HG03521 (cell line): ENCODE results near the gene CCDC34.

Experiments used
- ATAC-seq: cut with Tn5 transposase; IDR thresholded peaks from one replicate; pipeline ENCODE4 v1.9.1; 2021; ENCODE audit warnings: mild to moderate bottlenecking, moderate library complexity; ENCODE audit not compliant: unreplicated experiment

The CCDC34 gene

DNA sequence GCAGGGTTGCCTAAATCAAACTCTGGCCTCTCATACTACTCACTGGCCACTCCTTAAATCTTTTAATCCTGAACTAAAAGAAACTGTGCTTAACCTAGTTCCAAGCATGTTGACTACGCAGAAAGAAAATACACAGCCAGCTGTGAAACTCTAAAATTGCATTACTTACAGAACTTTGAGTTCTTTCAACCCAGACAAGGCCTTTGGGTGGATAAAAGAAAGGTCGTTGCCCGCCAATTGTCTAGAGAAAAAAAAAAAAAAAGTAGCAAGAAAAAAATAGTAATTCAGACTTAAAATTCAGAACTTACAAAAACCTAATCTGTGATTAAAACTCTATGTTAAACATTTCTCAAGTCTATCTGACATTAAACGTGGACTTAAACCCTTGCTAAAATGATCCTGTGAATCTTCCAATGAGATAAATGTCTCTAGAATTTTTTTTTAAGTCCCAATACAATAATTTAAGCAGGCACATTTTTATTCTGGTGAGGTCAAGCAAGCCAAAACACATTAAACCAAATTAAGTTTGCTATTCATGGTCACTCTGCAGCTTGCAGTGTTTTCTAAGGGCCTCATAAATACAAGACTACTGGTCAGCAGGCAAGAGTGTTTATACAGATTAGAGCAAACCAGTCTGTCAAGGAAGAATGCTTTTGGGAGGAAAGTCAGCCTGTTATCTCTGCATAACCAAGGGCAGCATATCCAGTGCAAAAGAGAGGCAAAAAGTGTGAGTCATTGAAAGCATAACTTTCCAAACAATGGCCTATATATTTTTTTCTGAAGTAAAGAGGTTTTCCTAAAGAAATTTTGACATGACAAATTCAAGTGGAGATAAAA, 29.5 kb upstream of the CCDC34 start:
- ATAC-seq: no peak

DNA sequence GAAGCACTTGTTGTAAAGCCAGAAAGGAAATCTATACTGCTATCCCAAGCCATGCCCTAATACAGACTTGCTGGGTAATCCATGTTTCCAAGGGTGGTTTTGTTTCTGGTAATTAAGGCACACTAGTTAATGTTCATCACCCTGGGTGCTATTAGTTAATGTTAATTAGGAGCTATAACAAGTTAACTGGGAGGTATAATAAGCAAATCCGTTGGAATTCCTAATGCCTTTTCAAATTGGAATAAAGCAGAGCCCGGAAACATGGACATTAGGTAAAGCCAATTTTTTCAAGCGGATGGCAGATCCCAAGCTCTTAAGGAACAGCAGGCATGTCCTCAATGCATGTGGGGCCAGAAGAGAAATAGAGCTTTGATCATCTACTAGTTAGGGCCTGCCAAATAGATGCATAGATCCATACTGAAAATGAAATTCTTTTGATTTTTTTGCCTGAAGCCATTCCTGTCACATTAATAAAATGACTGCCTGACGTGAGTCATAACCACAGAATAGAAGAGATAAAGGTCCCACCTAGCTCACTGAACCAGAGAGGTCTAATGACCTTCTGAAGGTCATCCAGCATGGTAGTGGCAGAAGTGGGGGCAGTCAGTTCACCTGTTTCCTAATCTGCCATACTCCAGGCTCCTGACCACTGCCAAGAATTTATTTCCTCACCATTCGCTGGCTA, 28.5 kb upstream of the CCDC34 start:
- ATAC-seq: no peak

DNA sequence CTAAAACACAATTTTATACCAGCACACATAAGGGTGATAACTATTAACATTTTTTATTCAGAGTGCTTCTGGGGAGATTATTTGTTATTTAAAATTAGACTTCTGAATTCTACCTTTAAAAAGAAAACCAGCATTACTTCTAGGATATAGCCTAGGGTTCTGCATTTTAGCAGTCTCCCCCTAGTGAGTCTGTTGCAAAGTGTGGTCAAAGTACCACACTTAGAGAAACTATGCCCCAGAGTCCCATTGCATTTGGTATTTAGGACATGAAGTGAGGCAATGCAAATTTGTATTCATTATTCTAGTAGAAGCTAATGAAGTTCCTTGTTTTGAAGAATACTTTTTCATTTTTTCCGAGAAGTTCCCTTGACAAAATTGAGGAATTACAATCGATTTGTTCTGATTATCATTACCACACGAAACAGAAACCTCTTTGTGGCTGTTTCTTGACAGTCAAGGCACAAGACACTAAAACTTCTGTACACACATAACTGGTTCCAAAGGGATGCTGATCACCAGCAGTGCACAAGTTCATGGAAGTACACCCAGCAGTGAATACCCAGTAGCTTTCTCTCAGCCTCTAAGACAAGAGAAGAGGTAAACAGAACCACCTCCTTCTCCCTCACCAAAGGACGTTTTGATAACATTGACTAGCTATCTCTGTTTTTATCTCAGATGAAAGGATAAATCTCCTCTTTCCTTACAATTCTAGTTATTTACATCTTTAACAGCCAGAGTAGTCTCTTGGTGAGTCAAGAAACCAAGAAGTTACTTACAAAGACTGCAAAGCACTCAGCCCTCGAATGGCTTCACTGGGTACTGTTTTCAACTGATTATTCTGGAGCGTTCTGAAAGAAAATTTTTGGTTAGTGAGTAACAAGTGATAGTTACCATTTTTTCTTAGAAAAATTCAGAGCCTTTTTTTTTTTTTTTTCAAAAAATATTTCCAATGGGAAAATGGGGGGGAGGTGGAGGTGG, 27.6 kb upstream of the CCDC34 start:
- no peak for ATAC-seq

DNA sequence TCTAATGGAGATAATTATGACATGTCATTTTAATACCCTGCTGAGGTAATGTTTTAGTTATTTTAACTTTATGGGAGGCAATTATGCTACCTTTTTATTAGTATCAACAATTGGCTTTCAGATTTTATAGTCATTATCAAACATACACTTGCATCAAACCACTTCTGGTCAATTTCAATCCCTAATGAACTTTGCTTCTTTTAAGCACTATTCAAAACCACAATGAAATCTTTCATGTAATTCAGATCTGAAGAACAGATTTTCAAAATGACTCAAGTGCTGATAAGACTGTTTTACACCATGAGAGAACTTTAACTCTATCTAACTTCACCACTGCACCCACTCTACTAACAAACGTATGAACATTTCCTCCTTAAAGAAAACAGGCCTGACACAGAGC, 25.9 kb upstream of the CCDC34 start:
- ATAC-seq: no peak

DNA sequence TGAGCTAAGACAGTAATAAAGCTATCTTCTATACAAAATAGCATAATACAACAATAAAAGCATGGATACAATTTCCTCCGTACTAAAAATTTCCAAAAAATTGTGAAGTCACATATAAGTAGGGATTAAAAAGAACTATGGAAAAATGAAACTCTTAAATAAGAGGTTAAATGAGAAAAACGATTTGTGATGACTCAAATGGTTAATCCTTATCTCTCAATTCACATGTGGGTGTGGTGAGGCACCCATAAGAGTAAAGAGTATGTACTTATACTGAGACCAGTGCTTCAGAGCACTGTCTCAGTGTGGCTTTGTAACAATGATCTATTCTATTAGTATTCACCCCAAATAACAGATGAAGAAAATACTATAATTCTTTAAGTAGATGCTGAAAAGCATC, 25.0 kb upstream of the CCDC34 start:
- no peak for ATAC-seq

DNA sequence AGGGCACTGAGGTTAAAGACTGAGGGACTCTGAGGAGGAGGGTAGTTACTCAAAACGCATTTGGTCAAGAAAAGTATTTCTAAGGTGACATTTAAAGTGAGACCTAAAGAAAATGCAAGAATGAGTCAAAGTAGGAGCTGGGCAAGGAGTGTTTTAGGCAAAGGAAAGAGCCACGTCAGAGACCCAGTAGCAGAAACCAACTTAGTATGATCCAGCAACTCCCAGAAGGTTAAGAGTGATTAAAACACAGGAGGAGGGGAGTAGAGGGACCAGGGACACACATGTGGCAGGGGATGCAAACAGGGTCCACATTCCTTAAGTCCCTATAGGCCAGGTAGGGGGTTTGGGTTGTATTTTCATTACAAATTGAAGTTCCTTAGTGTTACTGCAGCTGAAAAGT, 24.3 kb upstream of the CCDC34 start:
- no peak for ATAC-seq

DNA sequence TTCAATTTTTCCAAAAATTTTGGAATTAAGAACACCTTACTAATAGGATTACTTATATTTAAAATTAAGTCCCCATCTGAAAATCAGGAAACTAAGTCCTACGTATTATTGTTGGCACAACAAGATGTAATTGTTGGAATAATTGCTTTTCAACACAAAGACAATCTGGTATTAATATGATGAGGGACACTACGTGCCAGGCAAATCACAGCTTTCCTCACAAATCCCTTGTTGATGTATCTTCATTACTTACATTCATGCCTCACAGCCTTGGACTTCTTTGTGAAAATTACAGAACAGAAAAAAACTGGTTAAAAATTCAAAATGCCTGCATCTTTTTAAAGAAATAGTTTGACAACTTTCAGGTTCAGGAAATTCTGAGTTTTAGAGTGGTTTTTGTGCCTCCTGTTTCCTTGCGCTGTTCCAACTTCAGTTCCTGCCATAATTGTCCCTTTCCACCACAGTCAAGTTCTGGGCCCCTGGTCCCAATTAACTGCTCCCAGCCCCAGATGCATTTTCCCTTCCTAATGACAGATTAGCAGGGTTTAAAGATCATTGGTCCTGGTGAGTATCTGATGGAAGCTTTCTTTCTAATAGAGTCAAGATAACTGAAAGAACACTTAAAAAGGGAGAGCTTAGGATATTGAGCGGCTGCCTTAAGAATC, 23.3 kb upstream of the CCDC34 start:
- no peak for ATAC-seq

DNA sequence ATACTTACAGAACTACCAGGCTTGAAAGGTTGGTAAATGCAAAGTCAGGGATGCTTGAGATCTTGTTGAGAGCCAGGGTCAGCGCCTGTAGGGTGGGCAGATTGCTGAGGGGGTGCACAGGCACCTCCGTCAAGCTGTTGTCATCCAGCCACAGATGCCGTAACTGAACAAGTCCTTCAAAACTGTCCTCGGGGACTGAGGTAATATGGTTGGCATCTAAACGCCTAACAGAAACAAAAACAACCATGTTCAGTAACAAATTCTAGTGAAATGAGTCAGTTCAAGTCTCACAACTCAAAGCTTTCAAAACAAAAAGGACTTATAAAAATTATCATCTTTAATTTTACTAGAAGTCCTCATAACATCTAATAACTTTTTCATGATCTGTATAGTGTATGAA, 22.2 kb upstream of the CCDC34 start:
- no peak for ATAC-seq

DNA sequence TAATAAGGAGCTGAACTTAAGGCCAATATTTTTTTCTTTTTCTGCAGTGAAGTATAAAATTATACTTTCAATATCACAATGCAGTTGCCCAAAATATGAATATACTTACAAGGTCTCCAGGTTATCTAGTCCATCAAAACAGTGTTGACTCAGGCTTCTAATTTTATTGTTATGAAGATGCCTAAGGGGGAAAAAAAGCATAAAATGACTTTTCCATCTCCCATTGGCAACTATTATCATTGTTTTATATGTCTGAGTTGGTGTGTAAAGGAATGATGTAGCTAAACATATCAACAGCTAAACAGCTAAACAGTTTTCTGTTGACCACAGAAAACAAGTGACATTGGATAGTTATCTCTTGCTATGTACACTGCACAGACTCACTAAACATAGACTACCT, 21.2 kb upstream of the CCDC34 start:
- ATAC-seq: no peak

DNA sequence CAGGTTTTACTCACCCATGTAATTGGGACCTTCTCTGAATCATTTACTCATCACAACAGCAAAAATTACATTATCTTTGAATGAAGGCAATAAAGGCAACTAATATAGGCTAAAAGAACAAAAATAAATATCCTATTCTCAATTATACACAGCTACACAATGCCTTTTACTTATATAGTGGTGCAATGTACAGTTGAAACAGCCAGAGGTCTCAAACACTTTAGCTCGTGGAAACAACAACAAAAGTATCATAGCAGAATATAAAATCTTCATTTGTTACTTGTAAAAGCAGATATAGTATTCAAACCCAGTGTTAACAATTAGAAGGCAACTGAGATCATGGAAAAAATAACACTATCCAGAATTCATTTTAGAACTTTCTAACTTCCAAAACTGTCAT, 20.6 kb upstream of the CCDC34 start:
- no peak for ATAC-seq

DNA sequence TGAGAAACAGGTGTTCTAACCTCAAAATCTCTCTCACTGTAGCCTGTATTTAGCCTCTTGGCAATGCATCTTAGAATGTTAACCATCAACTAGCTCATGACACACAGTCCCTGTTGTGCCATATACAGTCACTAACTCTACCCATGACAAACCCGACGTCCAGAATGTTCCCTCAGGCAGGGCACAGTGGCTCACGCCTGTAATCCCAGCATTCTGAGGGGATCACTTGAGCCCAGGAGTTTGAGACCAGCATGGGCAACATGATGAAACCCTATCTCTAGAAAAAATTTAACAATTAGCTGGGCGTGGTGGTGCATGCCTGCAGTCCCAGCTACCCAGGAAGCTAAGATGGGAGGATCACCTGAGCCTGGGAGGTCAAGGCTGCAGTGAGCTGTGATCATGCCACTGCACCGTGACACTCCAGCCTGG, 18.2 kb upstream of the CCDC34 start:
- no peak for ATAC-seq

DNA sequence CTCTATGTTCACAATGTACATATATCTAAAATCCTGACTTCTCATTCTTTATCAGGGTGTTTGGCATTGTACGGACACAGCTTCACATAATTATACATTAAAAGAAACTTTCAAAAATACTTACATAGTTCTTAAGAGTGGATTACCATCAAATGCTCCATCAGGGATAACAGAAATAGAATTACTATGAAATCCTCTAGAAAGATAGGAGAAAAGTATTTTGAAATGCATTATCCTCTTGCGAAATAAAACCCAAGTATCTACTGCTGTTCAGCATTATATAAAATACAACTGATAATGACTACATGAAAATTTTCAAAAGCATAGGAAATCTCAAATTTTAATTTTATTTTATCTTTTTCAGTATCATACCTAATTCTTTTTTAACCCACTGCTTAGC, 17.8 kb upstream of the CCDC34 start:
- no peak for ATAC-seq

DNA sequence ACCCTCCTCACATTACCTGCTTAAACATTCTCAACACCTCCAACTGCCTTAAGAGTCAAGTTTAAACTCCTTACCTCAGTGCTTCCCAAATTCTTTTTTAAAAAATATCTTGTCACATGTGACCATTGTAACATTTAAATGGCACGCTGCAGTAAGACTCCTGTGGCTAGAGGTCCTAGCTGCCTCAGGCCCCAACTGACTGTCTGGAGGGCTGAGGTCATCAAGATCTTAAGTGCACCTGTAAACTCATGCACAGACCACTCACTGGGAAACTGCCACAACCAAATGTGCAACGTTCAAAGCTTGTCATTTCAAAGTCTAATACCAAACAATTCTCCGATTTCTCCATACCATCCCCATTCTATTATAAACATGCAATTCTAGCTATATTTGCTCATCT, 16.4 kb upstream of the CCDC34 start:
- no peak for ATAC-seq

DNA sequence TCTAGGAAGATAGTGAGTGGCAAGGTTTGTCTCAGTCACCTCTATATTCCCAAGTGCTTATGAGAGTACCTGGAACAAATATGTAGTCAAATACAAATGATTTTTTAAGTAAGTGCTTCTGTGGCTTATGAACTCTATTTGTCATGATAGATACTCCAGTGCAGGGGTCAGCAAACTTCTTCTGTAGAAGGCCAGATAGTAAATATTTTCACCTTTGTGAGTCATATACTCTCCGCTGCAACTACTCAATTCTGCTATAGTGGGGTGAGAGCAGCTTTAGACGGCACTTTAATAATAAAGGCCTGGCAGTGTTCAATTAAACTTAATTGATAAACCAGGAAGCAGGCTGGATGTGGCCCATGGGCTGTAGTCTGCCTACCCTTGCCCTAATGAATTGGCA, 12.4 kb upstream of the CCDC34 start:
- no peak for ATAC-seq

DNA sequence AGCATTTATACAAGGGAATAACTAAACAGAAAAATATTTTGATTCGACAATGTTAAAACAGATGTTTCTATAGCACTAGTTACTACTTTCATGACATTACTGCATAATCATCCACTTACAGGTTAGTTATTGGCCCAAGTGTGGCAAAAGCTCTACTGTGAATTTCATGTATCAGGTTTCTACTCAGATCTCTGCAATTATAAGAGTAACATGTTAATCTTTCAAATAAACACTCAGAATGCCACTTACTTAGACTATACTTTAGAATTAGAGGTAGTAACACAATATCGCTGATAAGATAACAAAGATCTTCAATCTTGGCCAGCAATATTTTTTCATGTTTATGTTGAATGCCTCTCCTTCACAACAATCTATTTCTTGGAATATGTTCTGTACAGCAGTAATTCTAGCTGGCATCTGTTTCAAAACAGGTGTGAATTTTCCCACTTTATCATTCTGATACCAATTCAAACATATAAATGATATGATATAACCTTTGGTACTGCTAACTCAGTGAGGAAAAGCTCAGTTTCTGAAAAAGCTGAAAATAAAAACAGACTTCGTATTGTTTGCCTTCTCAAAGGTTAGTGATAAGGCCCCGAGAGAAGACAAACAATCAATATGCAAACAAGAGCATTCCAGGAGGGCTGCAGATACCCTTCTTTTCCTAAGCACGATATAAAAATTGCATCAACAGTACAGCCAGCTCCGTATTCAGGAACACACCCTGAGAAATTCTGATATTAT, 11.0 kb upstream of the CCDC34 start:
- ATAC-seq: no peak

DNA sequence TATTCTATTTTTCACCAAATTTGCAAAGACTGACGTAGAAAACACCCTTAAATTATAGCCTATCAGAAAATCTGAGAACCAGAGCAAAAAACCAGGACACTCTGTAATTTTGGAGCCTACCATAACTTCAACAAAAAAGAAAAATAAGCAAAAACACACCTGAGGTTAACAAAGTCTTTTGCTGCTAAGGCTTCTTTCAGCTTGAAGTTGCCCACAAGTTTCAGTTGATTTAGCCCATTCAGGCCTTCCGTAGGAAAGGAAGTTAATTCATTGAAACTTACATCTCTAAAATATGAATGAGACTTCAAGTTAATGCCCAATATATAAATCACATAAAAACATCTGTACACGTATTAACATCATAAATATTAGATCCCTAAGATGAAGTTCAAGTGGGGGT, 10.4 kb upstream of the CCDC34 start:
- no peak for ATAC-seq

DNA sequence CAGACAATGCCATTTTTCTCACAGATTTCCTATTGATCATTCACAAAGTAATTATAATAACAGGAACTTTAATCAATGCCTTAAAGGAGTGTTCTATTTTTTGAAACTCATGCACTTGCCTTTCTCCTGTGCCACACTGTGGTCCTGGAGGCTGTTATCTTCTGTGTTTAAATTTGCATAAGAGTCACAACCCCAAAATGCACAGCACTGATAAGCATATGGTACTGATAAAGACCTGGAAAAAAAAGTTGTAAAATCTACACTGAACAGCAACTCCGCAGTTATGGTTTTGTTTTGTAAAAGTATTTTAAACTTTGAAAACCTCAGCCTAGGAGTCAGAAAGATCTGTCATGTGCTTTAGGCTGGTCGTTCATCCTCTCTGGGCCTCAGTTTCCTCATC, 9.1 kb upstream of the CCDC34 start:
- no peak for ATAC-seq

DNA sequence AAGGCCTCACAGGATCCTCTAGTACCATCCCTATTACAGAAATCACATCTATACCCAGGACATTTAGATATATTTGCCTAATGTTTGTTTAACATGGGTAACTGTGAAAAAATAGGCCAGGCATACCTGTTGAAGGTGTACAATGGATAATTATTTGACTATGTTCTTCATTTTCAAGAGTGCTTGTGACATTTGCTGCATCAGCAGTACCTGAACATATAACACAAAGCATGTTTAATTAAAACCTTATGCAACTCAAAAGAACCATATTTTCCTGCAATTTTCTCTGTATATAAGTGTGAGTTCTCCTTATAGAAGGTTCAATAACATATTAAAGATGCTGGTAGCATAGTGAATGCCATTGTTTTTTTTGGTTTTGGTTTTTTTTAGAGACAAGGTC, 8.5 kb upstream of the CCDC34 start:
- no peak for ATAC-seq

DNA sequence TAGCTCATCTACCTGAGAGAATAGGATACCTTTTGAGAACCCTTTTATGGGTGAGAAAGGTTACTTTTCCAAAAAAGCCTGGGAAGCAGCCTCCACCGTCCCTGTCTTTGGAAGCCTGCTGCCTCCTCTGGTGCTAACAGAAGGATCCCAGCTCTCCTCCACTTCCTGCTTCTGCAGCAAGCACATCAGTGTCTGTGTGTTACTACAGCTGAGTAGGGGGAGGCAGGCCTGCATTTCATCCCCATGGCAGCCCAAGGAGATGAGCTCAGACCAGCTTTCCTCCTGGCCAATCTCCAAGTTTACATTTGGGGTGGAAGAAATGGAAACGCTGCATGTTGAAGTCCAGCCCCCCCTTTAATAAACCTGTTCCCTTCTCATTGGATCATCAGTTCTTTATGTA, 7.4 kb upstream of the CCDC34 start:
- no peak for ATAC-seq

DNA sequence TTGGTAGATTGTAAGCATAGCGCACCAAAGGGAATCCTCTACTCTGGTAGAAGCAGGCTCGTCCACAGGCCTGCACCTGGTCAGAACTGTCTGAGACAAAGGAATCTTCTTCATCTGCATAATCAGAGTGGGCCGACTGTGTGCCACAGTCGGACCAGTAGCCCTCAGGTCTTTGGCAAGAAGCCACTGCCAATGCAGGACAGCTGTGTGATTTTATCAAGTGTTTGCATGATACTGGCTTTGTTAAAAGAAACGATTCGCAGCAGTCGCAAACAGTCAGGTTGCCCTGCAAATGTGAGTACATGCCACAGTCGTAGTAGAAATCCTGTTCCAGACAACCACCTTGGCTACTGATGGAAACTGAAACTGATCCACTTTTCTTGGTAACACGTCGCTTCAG, 4.9 kb upstream of the CCDC34 start:
- no peak for ATAC-seq
